Stimulated activated naive CD4-positive, alpha-beta T cell treated with Interleukin-2 at 50 U/mL for 16 hours (primary cell): Measurements from ENCODE around the gene TUBGCP2.
"Not testable (repeated sequence)": the region's sequence is repeated elsewhere in the genome, so short reads cannot be mapped to it uniquely, and the experiment has no call there.

Experiments
- DNase-seq: peaks from one replicate; lab custom pipeline; 2025; lab: John Stamatoyannopoulos, UW

TUBGCP2 gene

GRCh38 chr10:133277993-133278576 lies 30.6 kb downstream of the TUBGCP2 start:
- no peak for DNase-seq

- DNase-seq: no peak
Measured at GRCh38 chr10:133277277-133277992, 31.2 kb downstream of the TUBGCP2 start.

GRCh38 chr10:133276435-133277201 lies 32.1 kb downstream of the TUBGCP2 start, which contains the start of gene ADAM8:
Gene ADAM8 (minus strand): TSS chr10:133276868. CDS start chr10:133276817, 51 bp downstream.
- DNase-seq: peak; percentile 61

- no peak for DNase-seq
Measured at GRCh38 chr10:133276100-133276434, 32.6 kb downstream of the TUBGCP2 start.

- peak; percentile 46 for DNase-seq
Measured at GRCh38 chr10:133275684-133276092, 33.0 kb downstream of the TUBGCP2 start.

- peak; percentile 91 for DNase-seq
Measured at GRCh38 chr10:133274751-133275683, 33.7 kb downstream of the TUBGCP2 start.

- DNase-seq: no peak
Measured at GRCh38 chr10:133273534-133274143, 35.0 kb downstream of the TUBGCP2 start.

- no peak for DNase-seq
Measured at GRCh38 chr10:133272964-133273420, 35.7 kb downstream of the TUBGCP2 start.

GRCh38 chr10:133272301-133272963 lies 36.2 kb downstream of the TUBGCP2 start:
- DNase-seq: no peak

- DNase-seq: no peak
Measured at GRCh38 chr10:133271521-133272300, 37.0 kb downstream of the TUBGCP2 start.

GRCh38 chr10:133270773-133271297 lies 37.8 kb downstream of the TUBGCP2 start:
- no peak for DNase-seq

GRCh38 chr10:133270204-133270603 lies 38.5 kb downstream of the TUBGCP2 start:
- no peak for DNase-seq

GRCh38 chr10:133269367-133269766 lies 39.3 kb downstream of the TUBGCP2 start:
- no peak for DNase-seq

GRCh38 chr10:133268532-133268931 lies 40.1 kb downstream of the TUBGCP2 start:
- no peak for DNase-seq

- DNase-seq: no peak
Measured at GRCh38 chr10:133267829-133268228, 40.8 kb downstream of the TUBGCP2 start.

GRCh38 chr10:133267293-133267692 lies 41.4 kb downstream of the TUBGCP2 start:
- DNase-seq: no peak

- DNase-seq: no peak
Measured at GRCh38 chr10:133266056-133266795, 42.4 kb downstream of the TUBGCP2 start.

- DNase-seq: not testable (repeated sequence)
Measured at GRCh38 chr10:133265052-133265451, 43.6 kb downstream of the TUBGCP2 start.

GRCh38 chr10:133264461-133264860 lies 44.2 kb downstream of the TUBGCP2 start:
- peak; percentile 14 for DNase-seq
